Aorta (tissue), 5 donors: ENCODE measurements around the gene DNAJC3. TPM values are rescaled to one million over a fixed set of nuclear protein-coding genes. Genes with fewer than 3 reads are reported as not detected.
"Not testable (repeated sequence)": the region's sequence is repeated elsewhere in the genome, so short reads cannot be mapped to it uniquely, and the experiment has no call there.

Source experiments
- ATAC-seq: fragments of 200-7000 bp; cut with Tn5 transposase; one replicate; pipeline ENCODE4 v1.9.1; 2022; ENCODE audit warnings: moderate library complexity; ENCODE audit not compliant: low FRiP score
- DNase-seq, 2 donors: peaks; one replicate each; pipeline ENCODE4 v3.0.0-alpha.2; 2020
- H3K27ac ChIP-seq, 2 donors: one replicate each; pipeline ENCODE4 v1.5.1; 2013; ENCODE audit warnings: low read length in 2 of 2, mild to moderate bottlenecking in 2 of 2, moderate library complexity in 2 of 2, control low read depth in 1 of 2, inconsistent platforms in 1 of 2, low read depth in 1 of 2
- H3K27me3 ChIP-seq, 2 donors: one replicate each; pipeline ENCODE4 v1.6.1; 2013; ENCODE audit warnings: control low read depth in 1 of 2, low read length in 1 of 2, mild to moderate bottlenecking in 1 of 2, moderate library complexity in 1 of 2; ENCODE audit not compliant: insufficient read depth in 2 of 2, control insufficient read depth in 1 of 2
- H3K36me3 ChIP-seq, 2 donors: one replicate each; pipeline ENCODE4 v1.6.1; 2013; ENCODE audit warnings: control low read depth in 1 of 2, low read length in 1 of 2, mild to moderate bottlenecking in 1 of 2; ENCODE audit not compliant: insufficient read depth in 2 of 2, control insufficient read depth in 1 of 2
- H3K4me1 ChIP-seq, 2 donors: one replicate each; pipeline ENCODE4 v1.6.1; 2013; ENCODE audit warnings: low read length in 2 of 2, control low read depth in 1 of 2, mild to moderate bottlenecking in 1 of 2, moderate library complexity in 1 of 2; ENCODE audit not compliant: insufficient read depth in 2 of 2, control insufficient read depth in 1 of 2
- H3K4me3 ChIP-seq, 2 donors: one replicate each; pipeline ENCODE4 v1.5.1; 2013; ENCODE audit warnings: low read length in 2 of 2, control low read depth in 1 of 2, mild to moderate bottlenecking in 1 of 2
- H3K9me3 ChIP-seq: one replicate; pipeline ENCODE4 v1.6.1; 2013; ENCODE audit warnings: mild to moderate bottlenecking, low read length; ENCODE audit not compliant: control insufficient read depth
- WGBS, 2 donors: extraction: QIAGEN DNeasy Blood & Tissue Kit; methylation state at CpG; one replicate each; pipeline ENCODE4 v1.1.7; 2013; 5-methylcytosine and 5-hydroxymethylcytosine counted together
- intact Hi-C, 2 donors: fragments of 100-400 bp; cut with DNase I; formaldehyde crosslinking; loops; one replicate each; pipeline versions ENCODE4 v1.14.2 to v1.15.0; 2022
- polyA plus RNA-seq, 2 donors: library from polyadenylated mRNA; stranded (reverse); fragments of 200-250 nt; gene quantifications; one replicate each; pipeline ENCODE4 v1.2.3, GENCODE V29; 2013
- total RNA-seq, 2 donors: library from RNA; stranded (reverse); fragmentation: NEBNext Ultra II Directional; extraction: Animal tissue kit (Norgen Biotek cat#: 25700); gene quantifications; one replicate each; pipeline ENCODE4 v1.2.1, GENCODE V29; 2021
- donor health status: healthy with polysubstance abuse.
- donor health status: Bipolar disorder and iron deficiency.
- donor health status: DM: no; HTN: no; CAD: no.
- donor health status: DM: no; HTN: no; CAD: no.
- donor health status: DM: yes; HTN: yes; CAD: no.

Gene DNAJC3
- total and polyA plus RNA-seq, 4 donors, result 11.8 to 60.3 (median 38.4) TPM

- Histone ChIP-seq H3K9me3 (no peaks in the 10 kb centered on the region), H3K4me1 (peaks cover 0 to 1% of the 10 kb centered on the region in 2 donors), H3K27me3 (no peaks in the 10 kb centered on the region), H3K36me3 (no peaks in the 10 kb centered on the region), H3K27ac (no peak overlapping the region), H3K4me3 (peak overlapping the region in 1 of 2 donors; percentile 81)
- DNase-seq (no peak), ATAC-seq (no peak)
- intact Hi-C loops, result loop anchor here (5.0 to 10.0 kb wide), 3 partner anchors 37 to 174 kb away; partner anchors contain the start of gene DZIP1 (in 1 of the 2)
- WGBS, 2 donors, result 84 to 90% methylated on average over 4 of the region's 4 CpGs
These were observed 2.0 kb downstream of the DNAJC3 start for GRCh38 chr13:95678967-95679366.

GRCh38 chr13:95679722-95680121 lies 2.8 kb downstream of the DNAJC3 start:
- ATAC-seq (no peak), DNase-seq (no peak)
- H3K9me3 ChIP-seq, result no peaks in the 10 kb centered on the region
- H3K4me3 ChIP-seq, result no peak overlapping the region
- H3K27me3 ChIP-seq, result no peaks in the 10 kb centered on the region
- H3K36me3 ChIP-seq, result no peaks in the 10 kb centered on the region
- peaks cover 0 to 1% of the 10 kb centered on the region in 2 donors for H3K4me1 ChIP-seq
- intact Hi-C loops, result loop anchor here (5.0 to 10.0 kb wide), 3 partner anchors 37 to 175 kb away; partner anchors contain the start of gene DZIP1 (in 1 of the 2)
- no peak overlapping the region for H3K27ac ChIP-seq
- WGBS, 2 donors, result 41 to 45% methylated on average over 2 of the region's 2 CpGs

DNA sequence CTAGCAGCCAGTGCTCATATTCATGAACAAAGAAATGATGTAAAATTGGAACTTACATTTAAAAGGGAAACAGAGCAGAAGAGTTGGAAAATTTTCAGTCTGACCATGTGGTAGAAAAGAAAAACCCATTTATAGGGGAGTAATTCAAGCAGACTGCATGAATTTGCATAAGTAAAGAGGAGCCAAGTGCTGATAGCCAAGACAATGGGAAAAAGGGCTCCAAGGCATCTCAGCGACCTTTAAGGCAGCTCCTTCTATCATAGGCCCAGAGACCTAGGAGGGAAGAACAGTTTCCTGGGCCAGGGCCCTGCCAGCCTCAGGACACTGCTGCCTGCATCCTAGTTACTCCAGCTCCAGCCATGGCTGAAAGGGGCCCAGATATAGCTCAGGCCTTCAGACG lies 7.5 kb downstream of the DNAJC3 start:
- ATAC-seq (no peak), DNase-seq (peak in 1 of 2 donors; percentile 31)
- peaks cover 0 to 1% of the 10 kb centered on the region in 2 donors for H3K4me1 ChIP-seq
- no peak overlapping the region for H3K27ac ChIP-seq
- no peaks in the 10 kb centered on the region for H3K9me3 ChIP-seq
- intact Hi-C loops, result no loop called here
- no peaks in the 10 kb centered on the region for H3K27me3 ChIP-seq
- WGBS, 2 donors, result 74 to 82% methylated on average over 2 of the region's 2 CpGs
- H3K36me3 ChIP-seq, result no peaks in the 10 kb centered on the region
- H3K4me3 ChIP-seq, result no peak overlapping the region

- DNase-seq, result peak in 1 of 2 donors; percentile 53
- H3K36me3 ChIP-seq, H3K27ac ChIP-seq, intact Hi-C loops, H3K9me3 ChIP-seq, H3K4me1 ChIP-seq, H3K4me3 ChIP-seq, H3K27me3 ChIP-seq, ATAC-seq: not testable (repeated sequence)
- 97% methylated on average over 5 of the region's 5 CpGs for WGBS, 2 donors
These were observed 8.0 kb downstream of the DNAJC3 start for GRCh38 chr13:95684960-95685359.

- Histone ChIP-seq H3K27ac (no peak overlapping the region), H3K4me1 (no peaks in the 10 kb centered on the region), H3K27me3 (no peaks in the 10 kb centered on the region), H3K4me3 (no peak overlapping the region), H3K9me3 (no peaks in the 10 kb centered on the region), H3K36me3 (no peaks in the 10 kb centered on the region)
- intact Hi-C loops, result no loop called here
- WGBS, 2 donors, result 91 to 93% methylated on average over 3 of the region's 3 CpGs
- ATAC-seq (no peak), DNase-seq (no peak)
These were observed 12.6 kb downstream of the DNAJC3 start for GRCh38 chr13:95689582-95689926.

- intact Hi-C loops, H3K4me1 ChIP-seq: not testable (repeated sequence)
- WGBS, 2 donors, result 98 to 100% methylated on average over 15 to 28 of the region's 28 CpGs
These were observed 14.0 kb downstream of the DNAJC3 start for GRCh38 chr13:95690986-95691385.

GRCh38 chr13:95697052-95697680 lies 20.2 kb downstream of the DNAJC3 start:
- Histone ChIP-seq H3K36me3 (no peaks in the 10 kb centered on the region), H3K27ac (no peak overlapping the region), H3K9me3 (no peaks in the 10 kb centered on the region), H3K4me1 (peaks cover 2% of the 10 kb centered on the region in 2 donors), H3K27me3 (no peaks in the 10 kb centered on the region), H3K4me3 (no peak overlapping the region)
- DNase-seq (no peak), ATAC-seq (no peak)
- WGBS, 2 donors, result 94 to 96% methylated on average over 6 of the region's 6 CpGs
- intact Hi-C loops, result no loop called here

More at GRCh38 chr13:95690986-95691385, 14.0 kb downstream of the DNAJC3 start:
- ATAC-seq, H3K36me3 ChIP-seq, H3K27me3 ChIP-seq, H3K9me3 ChIP-seq, H3K4me3 ChIP-seq, H3K27ac ChIP-seq: not testable (repeated sequence)
- peak in 1 of 2 donors; percentile 49 for DNase-seq

DNA sequence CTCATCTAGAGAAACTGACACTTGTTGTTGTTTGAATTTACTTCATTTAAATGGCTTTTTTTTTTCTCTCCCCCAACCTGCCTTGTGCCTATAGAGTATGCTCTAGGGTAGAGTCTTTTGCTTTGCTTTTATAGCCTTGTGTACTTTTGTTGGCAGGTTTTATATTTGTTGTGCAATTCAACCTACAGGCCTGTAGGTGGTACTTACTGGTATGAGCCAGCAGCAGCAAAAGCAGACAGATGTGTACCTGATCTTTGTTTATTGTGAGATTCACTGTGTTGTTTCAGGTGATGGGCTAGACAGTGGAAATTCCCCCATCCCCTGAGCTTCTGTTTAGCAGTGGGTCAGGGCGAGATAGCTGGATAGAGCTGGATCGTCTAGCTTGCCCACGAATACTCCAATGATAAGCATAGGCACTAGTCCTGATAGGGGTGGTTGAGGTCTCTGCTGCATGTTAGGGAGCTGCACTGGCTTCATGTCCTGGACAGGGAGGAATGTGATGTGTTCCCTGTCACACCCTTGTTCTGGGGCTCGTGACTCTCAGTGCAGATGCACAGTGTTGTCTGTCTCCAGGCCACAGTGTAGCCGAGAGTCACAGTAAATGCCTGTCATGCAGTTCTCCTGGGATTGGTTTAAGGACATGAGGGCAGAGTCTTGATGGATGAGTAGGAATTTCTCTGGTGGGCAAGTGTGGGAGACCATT lies 21.3 kb downstream of the DNAJC3 start:
- Histone ChIP-seq H3K27me3 (no peaks in the 10 kb centered on the region), H3K36me3 (no peaks in the 10 kb centered on the region), H3K27ac (no peak overlapping the region), H3K4me1 (peaks cover 2% of the 10 kb centered on the region in 2 donors), H3K4me3 (no peak overlapping the region), H3K9me3 (no peaks in the 10 kb centered on the region)
- DNase-seq (no peak), ATAC-seq (no peak)
- intact Hi-C loops, result no loop called here
- WGBS, 2 donors, result 79 to 80% methylated on average over 5 of the region's 5 CpGs

GRCh38 chr13:95703576-95703975 lies 26.6 kb downstream of the DNAJC3 start:
- Histone ChIP-seq H3K27me3 (no peaks in the 10 kb centered on the region), H3K36me3 (peaks cover 0 to 1% of the 10 kb centered on the region in 2 donors), H3K27ac (no peak overlapping the region), H3K4me1 (peaks cover 2 to 4% of the 10 kb centered on the region in 2 donors), H3K9me3 (no peaks in the 10 kb centered on the region), H3K4me3 (no peak overlapping the region)
- intact Hi-C loops, result no loop called here
- 73 to 76% methylated on average over 2 of the region's 2 CpGs for WGBS, 2 donors
- ATAC-seq, result no peak
- DNase-seq, result no peak
